Gastrocnemius medialis (tissue), 4 donors: ENCODE results near the gene TANGO6. TPM values are rescaled to one million over a fixed set of nuclear protein-coding genes. Genes with fewer than 3 reads are reported as not detected.

Source experiments
- ATAC-seq, 2 donors: fragments of 150-250 bp; one replicate each; pipeline ENCODE4 v1.9.1; 2016
- DNase-seq, 2 donors: peaks; one replicate each; pipeline ENCODE4 v3.0.0-alpha.2; 2019
- H3K27ac ChIP-seq, 4 donors: fragments of 200-600 bp; sonication (generic); 1 replicate in 1 of 4; 2 replicates in 3 of 4; pipeline ENCODE4 v1.5.1; 2016 to 2018; ENCODE audit warnings: mild to moderate bottlenecking in 2 of 4, moderate library complexity in 1 of 4
- H3K27me3 ChIP-seq, 3 donors: fragments of 200-600 bp; sonication (generic) in 2 of 3; 1 replicate in 1 of 3; 2 replicates in 2 of 3; pipeline versions ENCODE4 v1.5.1 to v1.6.0; 2016 to 2019; ENCODE audit warnings: mild to moderate bottlenecking in 1 of 3, moderate library complexity in 1 of 3
- H3K36me3 ChIP-seq, 2 donors: fragments of 200-600 bp; sonication (generic) in 1 of 2; one replicate each; pipeline ENCODE4 v1.5.1; 2017 to 2018
- H3K4me1 ChIP-seq, 2 donors: fragments of 200-600 bp; sonication (generic) in 1 of 2; one replicate each; pipeline ENCODE4 v1.5.1; 2016 to 2017; ENCODE audit warnings: mild to moderate bottlenecking in 2 of 2
- H3K4me3 ChIP-seq, 4 donors: fragments of 200-600 bp; sonication (generic) in 3 of 4; 1 replicate in 1 of 4; 2 replicates in 3 of 4; pipeline ENCODE4 v1.5.1; 2016 to 2019; ENCODE audit warnings: mild to moderate bottlenecking in 2 of 4
- H3K9me3 ChIP-seq, 3 donors: fragments of 200-600 bp; sonication (generic) in 2 of 3; 1 replicate in 1 of 3; 2 replicates in 2 of 3; pipeline ENCODE4 v1.5.1; 2016 to 2019
- POLR2A ChIP-seq, 2 donors: fragments of 450-650 bp; IDR thresholded peaks; one replicate each; pipeline ENCODE4 v1.6.1; 2017; ENCODE audit warnings: antibody characterized with exemption in 2 of 2, mild to moderate bottlenecking in 2 of 2, moderate library complexity in 2 of 2
- in situ Hi-C, 4 donors: fragments of 200-750 bp; cut with MboI; loops; one replicate each; pipeline versions ENCODE4 v1.15.0 to v1.8.0; 2017; ENCODE audit warnings: low sequenced_read_pairs in 4 of 4
- intact Hi-C: fragments of 100-400 bp; cut with DNase I; formaldehyde crosslinking; loops from one replicate; pipeline ENCODE4 v1.15.1; 2023; ENCODE audit warnings: low total_unique reads
- total RNA-seq, 4 donors: library from RNA; depleted of rRNA; stranded (reverse); fragments of >200 nt; gene quantifications; one replicate each; pipeline versions ENCODE4 v1.1.0 to v1.2.3, GENCODE V29; 2016
- TF ChIP-seq, protein P1 (sequence below), 5 experiments: fragments of 450-650 bp in 3 of 5; fragments of 200-600 bp in 2 of 5; sonication (generic) in 2 of 5; IDR thresholded peaks in 4 of 5; conservative IDR thresholded peaks in 1 of 5; 1 replicate in 4 of 5; 2 replicates in 1 of 5; pipeline ENCODE4 v1.5.1; 2016 to 2019; ENCODE audit warnings: antibody characterized with exemption in 5 of 5, mild to moderate bottlenecking in 3 of 5, moderate library complexity in 3 of 5

TANGO6 gene
- total RNA-seq, 4 donors from 2014 or later = 13.6 to 20.0 (median 17.8) TPM

DNA sequence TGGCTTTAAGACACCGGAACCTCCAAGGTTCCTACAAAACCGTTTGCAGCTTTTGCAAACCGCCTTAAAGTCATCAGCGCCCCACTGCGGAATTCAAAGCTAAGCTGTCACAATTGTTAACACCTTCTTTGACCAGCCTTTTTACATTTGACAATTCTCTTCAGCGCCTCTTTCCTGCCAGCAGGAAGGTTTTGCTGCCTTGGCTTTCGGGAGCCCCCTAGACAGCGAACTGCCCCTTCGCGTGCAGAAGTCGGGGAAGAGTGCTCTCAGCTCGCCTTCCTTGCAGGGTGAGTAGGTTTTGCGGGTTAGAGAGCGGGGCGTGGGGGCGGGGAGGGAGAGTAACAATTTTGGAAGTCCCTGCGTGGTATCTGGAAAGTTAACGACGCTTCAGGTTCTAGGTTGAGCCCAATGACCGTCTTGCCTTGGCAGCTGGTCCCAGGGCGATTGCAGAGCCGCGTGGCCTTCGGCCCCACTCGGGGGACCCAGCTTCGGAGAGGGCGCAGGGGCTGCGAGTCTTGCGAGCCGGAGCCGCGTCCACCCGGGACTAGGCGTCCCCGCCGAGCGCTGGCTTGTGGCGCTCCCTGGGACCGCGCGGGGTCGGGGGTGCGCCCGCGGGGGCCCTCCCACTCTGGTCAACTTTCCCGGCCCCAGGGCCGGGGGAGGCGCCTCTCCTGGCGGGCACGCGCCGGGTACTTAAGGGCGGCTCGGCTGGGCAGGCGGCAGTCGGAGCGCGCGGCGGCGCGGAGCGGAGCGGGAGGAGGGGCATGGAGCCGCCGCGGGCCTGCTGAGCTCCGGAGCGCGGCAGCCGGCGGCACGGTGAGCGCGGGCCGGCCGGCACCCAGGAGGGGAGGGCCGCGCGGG lies 262.4 kb downstream of the TANGO6 start, which contains the start of gene HAS3:
TSS of gene HAS3 (plus strand) at position 153 of the 861 bp plus-strand sequence. CDS start 3,743 bp downstream, outside the sequence.
- intact Hi-C loops = loop anchor here (5.0 kb wide), 1 partner anchor 203 kb away; no protein-coding TSS in a partner anchor
- H3K9me3 ChIP-seq = no peaks in the 10 kb centered on the region
- ATAC-seq = peak; percentile 66 to 67
- no peak for DNase-seq
- peaks cover 16 to 19% of the 10 kb centered on the region in 2 donors for H3K4me1 ChIP-seq
- in situ Hi-C loops = loop anchor here in 2 of 4 donors (25.0 kb wide), 1 partner anchor 568 kb away; the partner anchor contains the start of gene ZFP90 (in 2 of the 2)
- H3K27me3 ChIP-seq = no peaks in the 10 kb centered on the region
- peak within 1 kb of the TSS in 1 of 4 donors; percentile 32 for H3K27ac ChIP-seq
- peak within 1 kb of the TSS; percentile 50 to 68 (median 56) for H3K4me3 ChIP-seq
- TF ChIP-seq POLR2A (IDR thresholded peaks at IDR 0.05) = peak; percentile 29 to 60
- TF ChIP-seq, protein P1, sequence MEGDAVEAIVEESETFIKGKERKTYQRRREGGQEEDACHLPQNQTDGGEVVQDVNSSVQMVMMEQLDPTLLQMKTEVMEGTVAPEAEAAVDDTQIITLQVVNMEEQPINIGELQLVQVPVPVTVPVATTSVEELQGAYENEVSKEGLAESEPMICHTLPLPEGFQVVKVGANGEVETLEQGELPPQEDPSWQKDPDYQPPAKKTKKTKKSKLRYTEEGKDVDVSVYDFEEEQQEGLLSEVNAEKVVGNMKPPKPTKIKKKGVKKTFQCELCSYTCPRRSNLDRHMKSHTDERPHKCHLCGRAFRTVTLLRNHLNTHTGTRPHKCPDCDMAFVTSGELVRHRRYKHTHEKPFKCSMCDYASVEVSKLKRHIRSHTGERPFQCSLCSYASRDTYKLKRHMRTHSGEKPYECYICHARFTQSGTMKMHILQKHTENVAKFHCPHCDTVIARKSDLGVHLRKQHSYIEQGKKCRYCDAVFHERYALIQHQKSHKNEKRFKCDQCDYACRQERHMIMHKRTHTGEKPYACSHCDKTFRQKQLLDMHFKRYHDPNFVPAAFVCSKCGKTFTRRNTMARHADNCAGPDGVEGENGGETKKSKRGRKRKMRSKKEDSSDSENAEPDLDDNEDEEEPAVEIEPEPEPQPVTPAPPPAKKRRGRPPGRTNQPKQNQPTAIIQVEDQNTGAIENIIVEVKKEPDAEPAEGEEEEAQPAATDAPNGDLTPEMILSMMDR (IDR thresholded peaks at IDR 0.05 in 4 of 5, conservative IDR thresholded peaks at IDR 0.05 in 1 of 5) = peak in 1 of 5 experiments; percentile 33
- peaks cover 0 to 6% of the 10 kb centered on the region in 2 donors for H3K36me3 ChIP-seq

DNA sequence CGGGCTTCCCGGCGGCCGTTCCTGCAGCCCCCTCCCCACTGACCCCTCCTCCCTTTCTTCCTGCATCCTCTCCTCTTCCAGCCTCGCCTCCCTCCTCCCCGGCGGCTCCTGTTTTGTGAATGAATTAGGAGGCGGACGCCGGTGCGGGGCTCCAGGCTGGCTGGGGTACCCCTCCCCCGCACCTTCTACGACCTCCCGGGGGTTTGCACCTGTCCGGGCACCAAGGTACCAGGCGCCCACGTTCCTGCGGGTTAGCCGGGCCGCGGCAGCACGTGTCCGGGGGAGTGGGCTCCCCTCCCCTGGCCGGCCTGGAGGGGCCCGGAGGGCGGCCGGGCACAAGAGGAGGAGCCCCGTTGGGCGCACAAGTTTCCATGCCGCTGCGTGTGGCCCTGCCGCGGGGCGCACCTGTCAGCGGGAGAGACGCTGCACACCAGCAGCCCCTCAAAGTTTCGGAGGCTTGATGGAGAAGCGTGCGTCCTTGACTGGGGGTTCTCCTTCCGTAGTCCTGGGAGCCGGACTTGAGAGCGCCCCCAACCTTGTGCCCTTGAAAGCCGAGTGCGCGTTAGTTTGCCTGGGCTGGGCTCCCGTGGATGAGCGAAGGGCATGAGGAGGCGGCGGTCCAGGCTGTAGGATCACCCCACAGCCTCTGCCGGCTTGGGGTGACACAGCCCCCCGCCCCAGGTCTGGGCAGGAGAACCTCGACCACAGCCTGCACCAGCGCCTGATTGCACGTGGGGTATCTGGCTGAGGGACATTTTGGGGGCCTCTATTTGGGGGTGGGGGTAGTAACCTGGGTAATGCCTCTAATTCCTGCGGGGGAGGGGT lies 263.4 kb downstream of the TANGO6 start:
- Histone ChIP-seq H3K36me3 (peaks cover 0 to 6% of the 10 kb centered on the region in 2 donors), H3K27me3 (no peaks in the 10 kb centered on the region), H3K27ac (no peak overlapping the region), H3K4me1 (peaks cover 16 to 19% of the 10 kb centered on the region in 2 donors), H3K4me3 (peak overlapping the region; percentile 49 to 59 (median 54)), H3K9me3 (no peaks in the 10 kb centered on the region)
- TF ChIP-seq POLR2A (IDR thresholded peaks at IDR 0.05) = no peak
- TF ChIP-seq, protein P1 (IDR thresholded peaks at IDR 0.05 in 4 of 5, conservative IDR thresholded peaks at IDR 0.05 in 1 of 5) = no peak
- no peak for ATAC-seq
- intact Hi-C loops = loop anchor here (5.0 kb wide), 1 partner anchor 204 kb away; no protein-coding TSS in a partner anchor
- DNase-seq = no peak
- in situ Hi-C loops = loop anchor here in 2 of 4 donors (25.0 kb wide), 1 partner anchor 569 kb away; the partner anchor contains the start of gene ZFP90 (in 2 of the 2)

DNA sequence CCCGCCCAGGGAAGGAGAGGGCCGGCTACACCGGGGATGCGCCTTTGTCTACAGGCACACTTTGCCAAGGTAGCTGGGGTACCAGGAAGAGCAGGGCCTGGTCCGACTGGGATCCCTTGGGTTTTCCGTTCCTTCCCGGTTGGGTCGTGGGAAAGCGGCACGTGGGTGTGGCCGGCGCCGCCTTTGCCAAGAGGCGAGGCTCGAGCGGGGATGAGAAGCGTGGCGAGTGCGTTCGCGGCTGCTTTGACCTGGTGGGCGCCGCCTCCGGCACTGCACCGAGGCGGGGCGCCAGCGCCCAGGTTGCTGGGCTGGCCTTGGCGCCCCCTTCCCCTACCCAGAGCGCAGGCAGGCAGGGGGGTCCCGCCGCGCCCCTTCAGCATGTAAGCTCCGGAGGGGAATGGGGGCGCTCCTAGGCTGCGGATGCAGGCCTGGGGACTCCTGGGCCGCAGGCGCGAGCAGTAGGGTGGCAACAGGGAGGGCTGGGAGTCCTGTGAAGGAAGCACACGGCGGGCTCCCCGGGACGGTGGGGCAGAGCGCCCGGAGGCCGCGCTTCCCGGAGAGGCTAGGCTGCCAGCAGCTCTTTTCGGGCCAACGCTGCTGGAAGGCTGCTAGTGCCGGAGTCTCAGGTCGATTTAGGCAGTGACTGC lies 264.1 kb downstream of the TANGO6 start:
- Histone ChIP-seq H3K36me3 (peaks cover 0 to 6% of the 10 kb centered on the region in 2 donors), H3K27me3 (no peaks in the 10 kb centered on the region), H3K9me3 (no peaks in the 10 kb centered on the region), H3K4me3 (peak overlapping the region; percentile 49 to 59 (median 54)), H3K4me1 (peaks cover 16 to 19% of the 10 kb centered on the region in 2 donors), H3K27ac (no peak overlapping the region)
- DNase-seq (no peak), ATAC-seq (no peak)
- TF ChIP-seq POLR2A (IDR thresholded peaks at IDR 0.05) = no peak
- TF ChIP-seq, protein P1 (IDR thresholded peaks at IDR 0.05 in 4 of 5, conservative IDR thresholded peaks at IDR 0.05 in 1 of 5) = no peak
- in situ Hi-C loops = loop anchor here in 2 of 4 donors (25.0 kb wide), 1 partner anchor 570 kb away; the partner anchor contains the start of gene ZFP90 (in 2 of the 2)
- intact Hi-C loops = loop anchor here (5.0 kb wide), 1 partner anchor 205 kb away; no protein-coding TSS in a partner anchor
